Hepatocyte (in vitro differentiated cells): ENCODE results near the gene EPHB1. TPM values are rescaled to one million over a fixed set of nuclear protein-coding genes. Genes with fewer than 3 reads are reported as not detected.

Source experiments
- DNase-seq: peaks from one replicate; pipeline ENCODE4 v3.0.0-alpha.2; 2016; ENCODE audit warnings: low spot score
- H2AFZ ChIP-seq: fragments of 200-600 bp; sonication (generic); 2 replicates; pipeline ENCODE4 v1.6.0; 2016; ENCODE audit warnings: antibody characterized with exemption, mild to moderate bottlenecking
- H3K27ac ChIP-seq: fragments of 200-600 bp; sonication (generic); 2 replicates; pipeline ENCODE4 v1.5.1; 2016; ENCODE audit warnings: mild to moderate bottlenecking
- H3K27me3 ChIP-seq: fragments of 200-600 bp; sonication (generic); 2 replicates; pipeline ENCODE4 v1.6.1; 2016
- H3K36me3 ChIP-seq: fragments of 200-600 bp; sonication (generic); replicated peaks from 2 replicates; pipeline ENCODE4 v1.5.1; 2016; ENCODE audit warnings: low read depth; ENCODE audit not compliant: insufficient read depth
- H3K4me1 ChIP-seq: fragments of 200-600 bp; sonication (generic); 2 replicates; pipeline ENCODE4 v1.5.1; 2016; ENCODE audit warnings: mild to moderate bottlenecking, moderate library complexity; ENCODE audit not compliant: insufficient read depth
- H3K4me2 ChIP-seq: fragments of 200-600 bp; sonication (generic); 2 replicates; pipeline ENCODE4 v1.6.0; 2016
- H3K4me3 ChIP-seq: fragments of 200-600 bp; sonication (generic); 2 replicates; pipeline ENCODE4 v1.5.1; 2016; ENCODE audit warnings: mild to moderate bottlenecking
- H3K79me2 ChIP-seq: fragments of 200-600 bp; sonication (generic); 2 replicates; pipeline ENCODE4 v1.6.0; 2017; ENCODE audit warnings: mild to moderate bottlenecking
- H3K9me2 ChIP-seq: fragments of 200-600 bp; sonication (generic); replicated peaks from 2 replicates; pipeline ENCODE4 v1.6.0; 2017; ENCODE audit warnings: mild to moderate bottlenecking; ENCODE audit not compliant: insufficient read depth
- H3K9me3 ChIP-seq: fragments of 200-600 bp; sonication (generic); 2 replicates; pipeline ENCODE4 v1.5.1; 2016; ENCODE audit warnings: low read depth, mild to moderate bottlenecking
- H4K20me1 ChIP-seq: fragments of 200-600 bp; sonication (generic); 2 replicates; pipeline ENCODE4 v1.6.0; 2016; ENCODE audit warnings: mild to moderate bottlenecking; ENCODE audit not compliant: insufficient read depth, poor library complexity, severe bottlenecking
- EZH2 ChIP-seq: fragments of 200-600 bp; sonication (generic); IDR thresholded peaks from 2 replicates; pipeline ENCODE4 v1.6.1; 2016; ENCODE audit warnings: antibody characterized with exemption, mild to moderate bottlenecking, borderline replicate concordance
- EZH2phosphoT487 ChIP-seq: fragments of 200-600 bp; sonication (generic); IDR thresholded peaks from one replicate; pipeline ENCODE4 v1.6.1; 2018; ENCODE audit warnings: antibody characterized with exemption, mild to moderate bottlenecking, low read depth, moderate library complexity; ENCODE audit not compliant: unreplicated experiment, severe bottlenecking
- WGBS: methylation state at CpG from one replicate; pipeline ENCODE4 v1.1.6; 2016; ENCODE audit warnings: low lambda C conversion rate; ENCODE audit errors: missing lambda C conversion rate; 5-methylcytosine and 5-hydroxymethylcytosine counted together
- polyA plus RNA-seq: library from polyadenylated mRNA; unstranded; fragments of >200 nt; fragmentation: Nextera tagmentation; extraction: Ambion mirVana; gene quantifications from 2 replicates; pipeline ENCODE4 v1.2.1, GENCODE V29; 2016
- total RNA-seq: library from RNA; depleted of rRNA; stranded (reverse); fragments of >200 nt; gene quantifications from 2 replicates; pipeline ENCODE4 v1.2.3, GENCODE V29; 2014
- TF ChIP-seq, protein P1 (sequence below): fragments of 200-600 bp; sonication (generic); IDR thresholded peaks from 2 replicates; pipeline ENCODE4 v1.5.1; 2016; ENCODE audit warnings: antibody characterized with exemption, mild to moderate bottlenecking; ENCODE audit not compliant: poor library complexity

The EPHB1 gene
- total and polyA plus RNA-seq, 2 experiments from 2014 or later: 3.3 to 5.6 TPM

DNA sequence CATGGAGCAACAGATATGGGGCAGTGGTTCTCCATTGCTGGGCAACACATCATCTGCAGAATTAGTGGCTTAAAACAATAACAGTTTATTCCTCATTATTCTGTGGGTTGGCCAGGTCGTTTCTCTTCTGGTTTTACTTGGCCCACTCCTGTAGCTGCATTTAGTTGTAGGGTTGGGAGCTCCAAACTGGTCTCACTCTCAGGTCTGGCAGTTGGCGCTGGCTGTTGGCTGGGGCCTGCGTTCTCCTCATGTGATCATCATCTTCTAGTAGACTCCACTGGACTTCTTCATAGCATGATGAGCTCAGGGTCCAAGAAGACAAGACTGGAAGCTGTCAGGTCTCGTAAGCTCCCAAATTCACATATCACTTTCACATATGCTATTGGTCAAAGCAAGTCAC, 91.9 kb downstream of the EPHB1 start:
- Histone ChIP-seq H3K79me2 (no peaks in the 10 kb centered on the region), H3K9me2 (no peaks in the 10 kb centered on the region), H3K27ac (no peak overlapping the region), H2AFZ (no peak overlapping the region), H3K4me1 (no peaks in the 10 kb centered on the region), H3K27me3 (peaks cover 6% of the 10 kb centered on the region), H3K36me3 (no peaks in the 10 kb centered on the region), H3K4me3 (no peak overlapping the region), H3K9me3 (no peaks in the 10 kb centered on the region), H4K20me1 (no peaks in the 10 kb centered on the region), H3K4me2 (no peak overlapping the region)
- 88% methylated on average over 4 of the region's 4 CpGs for WGBS
- no peak for DNase-seq
- TF ChIP-seq EZH2phosphoT487: no peak
- TF ChIP-seq, protein P1, sequence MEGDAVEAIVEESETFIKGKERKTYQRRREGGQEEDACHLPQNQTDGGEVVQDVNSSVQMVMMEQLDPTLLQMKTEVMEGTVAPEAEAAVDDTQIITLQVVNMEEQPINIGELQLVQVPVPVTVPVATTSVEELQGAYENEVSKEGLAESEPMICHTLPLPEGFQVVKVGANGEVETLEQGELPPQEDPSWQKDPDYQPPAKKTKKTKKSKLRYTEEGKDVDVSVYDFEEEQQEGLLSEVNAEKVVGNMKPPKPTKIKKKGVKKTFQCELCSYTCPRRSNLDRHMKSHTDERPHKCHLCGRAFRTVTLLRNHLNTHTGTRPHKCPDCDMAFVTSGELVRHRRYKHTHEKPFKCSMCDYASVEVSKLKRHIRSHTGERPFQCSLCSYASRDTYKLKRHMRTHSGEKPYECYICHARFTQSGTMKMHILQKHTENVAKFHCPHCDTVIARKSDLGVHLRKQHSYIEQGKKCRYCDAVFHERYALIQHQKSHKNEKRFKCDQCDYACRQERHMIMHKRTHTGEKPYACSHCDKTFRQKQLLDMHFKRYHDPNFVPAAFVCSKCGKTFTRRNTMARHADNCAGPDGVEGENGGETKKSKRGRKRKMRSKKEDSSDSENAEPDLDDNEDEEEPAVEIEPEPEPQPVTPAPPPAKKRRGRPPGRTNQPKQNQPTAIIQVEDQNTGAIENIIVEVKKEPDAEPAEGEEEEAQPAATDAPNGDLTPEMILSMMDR: no peak
- TF ChIP-seq EZH2: no peak

DNA sequence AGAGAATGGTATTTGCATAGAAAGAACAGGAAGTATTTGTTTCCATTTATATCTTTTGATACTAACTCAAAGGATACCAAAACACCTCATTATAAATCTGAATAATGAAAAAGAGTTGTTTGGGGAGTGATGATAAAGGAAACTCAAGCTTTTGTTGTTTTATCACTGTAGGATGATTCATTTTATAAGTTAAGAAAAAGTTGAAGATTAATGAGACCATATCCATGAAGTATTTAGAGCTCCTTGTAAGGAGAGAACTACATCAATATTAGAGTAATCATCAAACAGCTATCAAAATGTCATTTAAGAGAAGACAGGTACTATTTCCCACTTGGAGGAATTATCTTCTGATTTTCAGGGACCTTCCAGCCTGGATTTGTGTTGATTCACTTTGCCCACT, 92.5 kb downstream of the EPHB1 start:
- Histone ChIP-seq H4K20me1 (no peaks in the 10 kb centered on the region), H3K9me2 (no peaks in the 10 kb centered on the region)

GRCh38 chr3:134892326-134892725, 97.3 kb downstream of the EPHB1 start:
- no peak overlapping the region for H3K4me3 ChIP-seq
- no peak overlapping the region for H2AFZ ChIP-seq
- no peak overlapping the region for H3K4me2 ChIP-seq
- TF ChIP-seq, protein P1: no peak
- no peak for TF ChIP-seq EZH2phosphoT487
- TF ChIP-seq EZH2: no peak
- no peaks in the 10 kb centered on the region for H3K36me3 ChIP-seq
- no peaks in the 10 kb centered on the region for H3K9me3 ChIP-seq
- H3K27me3 ChIP-seq: peaks cover 12% of the 10 kb centered on the region
- H3K9me2 ChIP-seq: no peaks in the 10 kb centered on the region
- no peaks in the 10 kb centered on the region for H3K79me2 ChIP-seq
- WGBS: 81% methylated on average over 2 of the region's 2 CpGs
- H3K4me1 ChIP-seq: no peaks in the 10 kb centered on the region
- H4K20me1 ChIP-seq: no peaks in the 10 kb centered on the region
- DNase-seq: no peak
- no peak overlapping the region for H3K27ac ChIP-seq

More for the DNA sequence above, 92.5 kb downstream of the EPHB1 start:
- Histone ChIP-seq H3K4me1 (no peaks in the 10 kb centered on the region), H3K27ac (no peak overlapping the region), H2AFZ (no peak overlapping the region), H3K4me3 (no peak overlapping the region), H3K27me3 (peaks cover 6% of the 10 kb centered on the region), H3K79me2 (no peaks in the 10 kb centered on the region), H3K4me2 (no peak overlapping the region), H3K36me3 (no peaks in the 10 kb centered on the region), H3K9me3 (no peaks in the 10 kb centered on the region)
- no peak for DNase-seq
- TF ChIP-seq EZH2 (no peak), EZH2phosphoT487 (no peak)
- TF ChIP-seq, protein P1: no peak

GRCh38 chr3:134892761-134893160, 97.7 kb downstream of the EPHB1 start:
- no peaks in the 10 kb centered on the region for H4K20me1 ChIP-seq
- H3K9me2 ChIP-seq: no peaks in the 10 kb centered on the region

More at GRCh38 chr3:134892761-134893160, 97.7 kb downstream of the EPHB1 start:
- Histone ChIP-seq H2AFZ (no peak overlapping the region), H3K4me1 (no peaks in the 10 kb centered on the region), H3K79me2 (no peaks in the 10 kb centered on the region), H3K27ac (no peak overlapping the region), H3K9me3 (no peaks in the 10 kb centered on the region), H3K4me2 (no peak overlapping the region), H3K36me3 (no peaks in the 10 kb centered on the region), H3K27me3 (peaks cover 12% of the 10 kb centered on the region), H3K4me3 (no peak overlapping the region)
- TF ChIP-seq EZH2phosphoT487 (no peak), EZH2 (no peak)
- TF ChIP-seq, protein P1: no peak
- no peak for DNase-seq
- WGBS: 83% methylated on average over 5 of the region's 5 CpGs
